ENCODE results near the gene TNS1.

The TNS1 gene

GRCh38 chr2:217753460-217754200 is 249.2 kb downstream of the TNS1 start:
- DNase-seq, result peak; percentile 26

GRCh38 chr2:217752714-217753459 is 249.9 kb downstream of the TNS1 start:
- DNase-seq, result no peak

DNA sequence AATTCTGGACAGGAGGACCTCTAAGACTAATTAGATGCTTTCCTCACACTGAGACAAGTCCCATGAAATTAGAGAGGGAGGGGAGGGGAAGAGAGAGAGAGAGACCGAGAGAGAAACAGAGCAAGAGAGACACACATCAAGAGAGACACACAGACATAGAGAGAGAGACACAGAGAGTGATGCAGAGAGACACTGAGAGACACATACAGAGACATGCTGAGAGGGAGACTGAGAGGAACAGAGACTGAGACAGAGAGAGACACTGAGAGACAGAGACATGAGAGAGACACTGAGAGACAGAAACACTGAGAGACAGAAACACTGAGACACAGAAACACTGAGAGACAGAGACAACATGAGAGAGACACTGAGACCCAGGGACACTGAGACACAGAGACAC is 250.8 kb downstream of the TNS1 start:
- DNase-seq, result no peak

- DNase-seq, result no peak
These were observed 251.6 kb downstream of the TNS1 start for GRCh38 chr2:217751192-217751591.
